Naive thymus-derived CD4-positive, alpha-beta T cell (primary cell): ENCODE results near the gene DDX17. TPM values are rescaled to one million over a fixed set of nuclear protein-coding genes. Genes with fewer than 3 reads are reported as not detected.
"Not testable (repeated sequence)": the region's sequence is repeated elsewhere in the genome, so short reads cannot be mapped to it uniquely, and the experiment has no call there.

Source experiments
- ATAC-seq: fragments of 150-1000 bp; cut with Tn5 transposase; 2 replicates; pipeline ENCODE4 v1.10.0; 2021; ENCODE audit warnings: mild to moderate bottlenecking, moderate library complexity
- CTCF ChIA-PET: fragments of 350-600 bp; sonication (Branson Sonifier 250); formaldehyde crosslinking; loops from one replicate; lab custom pipeline; 2021; ENCODE audit warnings: antibody characterized with exemption; lab: Charles Lee
- POLR2A ChIA-PET: fragments of 350-600 bp; sonication (Branson Sonifier 250); formaldehyde crosslinking; loops from one replicate; lab custom pipeline; 2021; ENCODE audit warnings: antibody characterized with exemption, inconsistent platforms; lab: Charles Lee
- DNase-seq, 9 donors: peaks; one replicate each; pipeline versions ENCODE4 v3.0.0 to v3.0.0-alpha.2; 2020 to 2022; ENCODE audit warnings: mixed read lengths in 1 of 9
- H3K27ac ChIP-seq: one replicate; pipeline ENCODE4 v1.7.0; 2013; ENCODE audit warnings: mild to moderate bottlenecking, low read depth, low read length, moderate library complexity
- H3K27me3 ChIP-seq, 2 donors: one replicate each; pipeline ENCODE4 v1.7.0; 2013; ENCODE audit warnings: low read length in 2 of 2, mild to moderate bottlenecking in 2 of 2, moderate library complexity in 2 of 2; ENCODE audit not compliant: control insufficient read depth in 2 of 2, insufficient read depth in 2 of 2
- H3K36me3 ChIP-seq, 3 experiments: 1 replicate in 2 of 3; 2 replicates in 1 of 3; pipeline ENCODE4 v1.7.0; 2013; ENCODE audit warnings: low read length in 3 of 3, mild to moderate bottlenecking in 3 of 3, moderate library complexity in 1 of 3; ENCODE audit not compliant: insufficient read depth in 3 of 3, control insufficient read depth in 2 of 3
- H3K4me1 ChIP-seq, 2 donors: one replicate each; pipeline ENCODE4 v1.7.0; 2013; ENCODE audit warnings: low read length in 2 of 2, mild to moderate bottlenecking in 2 of 2, moderate library complexity in 1 of 2; ENCODE audit not compliant: control insufficient read depth in 2 of 2, insufficient read depth in 2 of 2
- H3K4me3 ChIP-seq: 2 replicates; pipeline ENCODE4 v1.7.0; 2013; ENCODE audit warnings: mild to moderate bottlenecking, low read length
- H3K9me3 ChIP-seq, 3 experiments: 1 replicate in 2 of 3; 2 replicates in 1 of 3; pipeline ENCODE4 v1.7.0; 2013; ENCODE audit warnings: low read length in 3 of 3; ENCODE audit not compliant: control insufficient read depth in 2 of 3
- H3K27ac Mint-ChIP-seq, 9 donors: one replicate each; pipeline ENCODE4 v1.8.0; 2020 to 2022; ENCODE audit warnings: mixed read lengths in 9 of 9, mild to moderate bottlenecking in 8 of 9, moderate library complexity in 5 of 9, inconsistent platforms in 2 of 9
- H3K27me3 Mint-ChIP-seq, 5 donors: one replicate each; pipeline ENCODE4 v1.8.0; 2021 to 2022; ENCODE audit warnings: mixed read lengths in 5 of 5, mild to moderate bottlenecking in 1 of 5
- H3K36me3 Mint-ChIP-seq, 5 donors: one replicate each; pipeline ENCODE4 v1.8.0; 2020 to 2022; ENCODE audit warnings: mixed read lengths in 5 of 5, mild to moderate bottlenecking in 3 of 5, inconsistent platforms in 1 of 5
- H3K4me1 Mint-ChIP-seq, 7 donors: one replicate each; pipeline ENCODE4 v1.8.0; 2020 to 2022; ENCODE audit warnings: mixed read lengths in 7 of 7, mild to moderate bottlenecking in 3 of 7, inconsistent platforms in 1 of 7
- H3K4me3 Mint-ChIP-seq, 10 donors: one replicate each; pipeline ENCODE4 v1.8.0; 2020 to 2022; ENCODE audit warnings: mild to moderate bottlenecking in 10 of 10, mixed read lengths in 10 of 10, moderate library complexity in 6 of 10, inconsistent platforms in 2 of 10
- H3K9me3 Mint-ChIP-seq, 11 donors: one replicate each; pipeline ENCODE4 v1.8.0; 2020 to 2022; ENCODE audit warnings: mixed read lengths in 11 of 11, mild to moderate bottlenecking in 4 of 11, inconsistent platforms in 1 of 11, moderate library complexity in 1 of 11
- intact Hi-C, 2 donors: fragments of 100-400 bp; cut with micrococcal nuclease; formaldehyde crosslinking; loops; one replicate each; pipeline ENCODE4 v1.15.1; 2023
- polyA plus RNA-seq, 2 donors: library from polyadenylated mRNA; unstranded; fragments of 300-500 nt; fragmentation: Illumina TruSeq; gene quantifications; one replicate each; pipeline ENCODE4 v1.2.3, GENCODE V29; 2021
- total RNA-seq, 6 experiments: library from RNA in 5 of 6; stranded (reverse) in 5 of 6; gene quantifications; 1 replicate in 5 of 6; 2 replicates in 1 of 6; pipeline ENCODE4 v1.2.3 and lab custom pipeline; 2021 to 2026

DDX17 gene
- total and polyA plus RNA-seq, 7 experiments from 2014 or later: 37.7 to 1,097 (median 652) TPM

DNA sequence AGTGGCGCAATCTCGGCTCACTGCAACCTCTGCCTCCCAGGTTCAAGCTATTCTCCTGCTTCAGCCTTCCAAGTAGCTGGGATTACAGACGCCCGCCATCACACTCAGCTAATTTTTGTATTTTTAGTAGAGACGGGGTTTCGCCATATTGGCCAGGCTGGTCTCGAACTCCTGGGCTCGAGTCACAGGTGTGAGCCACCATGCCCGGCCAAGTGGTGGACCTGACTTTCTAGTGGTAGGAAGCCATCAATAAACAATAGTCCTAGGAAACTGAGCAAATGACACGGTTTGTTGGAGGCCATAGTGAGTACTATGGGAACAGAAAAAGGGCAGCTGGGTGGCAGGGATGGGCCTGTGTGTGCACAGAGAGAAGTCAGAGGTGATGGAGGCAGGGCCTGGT lies 35.9 kb downstream of the DDX17 start:
- H3K4me1 ChIP-seq, intact Hi-C loops, H3K36me3 Mint-ChIP-seq, H3K9me3 Mint-ChIP-seq, H3K27ac ChIP-seq, CTCF ChIA-PET, H3K4me3 ChIP-seq, H3K36me3 ChIP-seq, ATAC-seq, H3K9me3 ChIP-seq, H3K27ac Mint-ChIP-seq, DNase-seq, POLR2A ChIA-PET: not testable (repeated sequence)
- Mint-ChIP-seq H3K27me3 (peaks cover 9 to 30% (median 11%) of the 10 kb centered on the region in 5 donors), H3K4me1 (peaks cover 0 to 16% (median 9%) of the 10 kb centered on the region in 7 donors), H3K4me3 (peak overlapping the region in 2 of 10 donors; percentile 41 to 48)
- H3K27me3 ChIP-seq: peaks cover 0 to 11% of the 10 kb centered on the region in 2 donors

- H3K4me3 Mint-ChIP-seq: peak overlapping the region in 2 of 10 donors; percentile 10 to 34
- H3K36me3 Mint-ChIP-seq: no peaks in the 10 kb centered on the region
- ChIA-PET POLR2A (no interaction called here), CTCF (no interaction called here)
- Histone ChIP-seq H3K27me3 (peaks cover 0 to 11% of the 10 kb centered on the region in 2 donors), H3K9me3 (no peaks in the 10 kb centered on the region), H3K36me3 (no peaks in the 10 kb centered on the region), H3K4me1 (peaks cover 0 to 3% of the 10 kb centered on the region in 2 donors), H3K4me3 (no peak overlapping the region), H3K27ac (no peak overlapping the region)
- DNase-seq (no peak), ATAC-seq (no peak)
- H3K27ac Mint-ChIP-seq: peak overlapping the region in 1 of 9 donors; percentile 36
- peaks cover 0 to 15% (median 9%) of the 10 kb centered on the region in 7 donors for H3K4me1 Mint-ChIP-seq
- intact Hi-C loops: no loop called here
- no peaks in the 10 kb centered on the region for H3K9me3 Mint-ChIP-seq
- peaks cover 11 to 37% (median 14%) of the 10 kb centered on the region in 5 donors for H3K27me3 Mint-ChIP-seq
Observed at GRCh38 chr22:38469306-38469781, 36.8 kb downstream of the DDX17 start.

GRCh38 chr22:38468443-38469305 lies 37.4 kb downstream of the DDX17 start:
- no peaks in the 10 kb centered on the region for H3K36me3 Mint-ChIP-seq
- ChIA-PET CTCF (no interaction called here), POLR2A (no interaction called here)

GRCh38 chr22:38467904-38468442 lies 38.1 kb downstream of the DDX17 start, which contains the start of gene KDELR3:
Gene KDELR3, plus strand, starts transcription at chr22:38468096. Its CDS starts 138 bp downstream, at chr22:38468234.
- ATAC-seq: peak; percentile 77
- intact Hi-C loops: no loop called here
- POLR2A ChIA-PET: no interaction called here

More at GRCh38 chr22:38468443-38469305, 37.4 kb downstream of the DDX17 start:
- H3K27ac ChIP-seq: no peak overlapping the region
- peaks cover 0 to 15% (median 9%) of the 10 kb centered on the region in 7 donors for H3K4me1 Mint-ChIP-seq
- H3K36me3 ChIP-seq: no peaks in the 10 kb centered on the region
- H3K27me3 ChIP-seq: peaks cover 0 to 11% of the 10 kb centered on the region in 2 donors
- peaks cover 18 to 44% (median 21%) of the 10 kb centered on the region in 5 donors for H3K27me3 Mint-ChIP-seq
- no peaks in the 10 kb centered on the region for H3K9me3 ChIP-seq
- DNase-seq: no peak
- H3K27ac Mint-ChIP-seq: no peak overlapping the region
- intact Hi-C loops: no loop called here
- H3K4me3 ChIP-seq: peak overlapping the region; percentile 44
- H3K4me1 ChIP-seq: peaks cover 0 to 3% of the 10 kb centered on the region in 2 donors
- H3K4me3 Mint-ChIP-seq: peak overlapping the region; percentile 23 to 85 (median 63)
- no peaks in the 10 kb centered on the region for H3K9me3 Mint-ChIP-seq
- no peak for ATAC-seq

GRCh38 chr22:38467438-38467903 lies 38.6 kb downstream of the DDX17 start:
- intact Hi-C loops: no loop called here
- ATAC-seq: no peak
- Histone ChIP-seq H3K27me3 (peaks cover 0 to 11% of the 10 kb centered on the region in 2 donors), H3K27ac (no peak overlapping the region), H3K4me3 (peak overlapping the region; percentile 20), H3K9me3 (no peaks in the 10 kb centered on the region), H3K36me3 (no peaks in the 10 kb centered on the region), H3K4me1 (peaks cover 0 to 3% of the 10 kb centered on the region in 2 donors)
- Mint-ChIP-seq H3K4me1 (peaks cover 0 to 15% (median 11%) of the 10 kb centered on the region in 7 donors), H3K4me3 (peak overlapping the region; percentile 44 to 85 (median 68)), H3K36me3 (no peaks in the 10 kb centered on the region), H3K27me3 (peaks cover 25 to 55% (median 33%) of the 10 kb centered on the region in 5 donors), H3K27ac (peak overlapping the region in 1 of 9 donors; percentile 46), H3K9me3 (no peaks in the 10 kb centered on the region)
- no peak for DNase-seq
- POLR2A ChIA-PET: no interaction called here
- CTCF ChIA-PET: no interaction called here

More at GRCh38 chr22:38467904-38468442, 38.1 kb downstream of the DDX17 start, which contains the start of gene KDELR3:
- Mint-ChIP-seq H3K27me3 (peaks cover 25 to 51% (median 28%) of the 10 kb centered on the region in 5 donors), H3K27ac (peak within 1 kb of the TSS in 1 of 9 donors; percentile 46), H3K4me3 (peak within 1 kb of the TSS; percentile 51 to 85 (median 68)), H3K4me1 (peaks cover 0 to 15% (median 11%) of the 10 kb centered on the region in 7 donors), H3K36me3 (no peaks in the 10 kb centered on the region), H3K9me3 (no peaks in the 10 kb centered on the region)
- peaks cover 0 to 3% of the 10 kb centered on the region in 2 donors for H3K4me1 ChIP-seq
- peak within 1 kb of the TSS; percentile 44 for H3K4me3 ChIP-seq
- no peaks in the 10 kb centered on the region for H3K36me3 ChIP-seq
- no peaks in the 10 kb centered on the region for H3K9me3 ChIP-seq
- peaks cover 0 to 11% of the 10 kb centered on the region in 2 donors for H3K27me3 ChIP-seq
- no peak within 1 kb of the TSS for H3K27ac ChIP-seq
- CTCF ChIA-PET: no interaction called here
- DNase-seq: peak in 1 of 9 donors; percentile 83

DNA sequence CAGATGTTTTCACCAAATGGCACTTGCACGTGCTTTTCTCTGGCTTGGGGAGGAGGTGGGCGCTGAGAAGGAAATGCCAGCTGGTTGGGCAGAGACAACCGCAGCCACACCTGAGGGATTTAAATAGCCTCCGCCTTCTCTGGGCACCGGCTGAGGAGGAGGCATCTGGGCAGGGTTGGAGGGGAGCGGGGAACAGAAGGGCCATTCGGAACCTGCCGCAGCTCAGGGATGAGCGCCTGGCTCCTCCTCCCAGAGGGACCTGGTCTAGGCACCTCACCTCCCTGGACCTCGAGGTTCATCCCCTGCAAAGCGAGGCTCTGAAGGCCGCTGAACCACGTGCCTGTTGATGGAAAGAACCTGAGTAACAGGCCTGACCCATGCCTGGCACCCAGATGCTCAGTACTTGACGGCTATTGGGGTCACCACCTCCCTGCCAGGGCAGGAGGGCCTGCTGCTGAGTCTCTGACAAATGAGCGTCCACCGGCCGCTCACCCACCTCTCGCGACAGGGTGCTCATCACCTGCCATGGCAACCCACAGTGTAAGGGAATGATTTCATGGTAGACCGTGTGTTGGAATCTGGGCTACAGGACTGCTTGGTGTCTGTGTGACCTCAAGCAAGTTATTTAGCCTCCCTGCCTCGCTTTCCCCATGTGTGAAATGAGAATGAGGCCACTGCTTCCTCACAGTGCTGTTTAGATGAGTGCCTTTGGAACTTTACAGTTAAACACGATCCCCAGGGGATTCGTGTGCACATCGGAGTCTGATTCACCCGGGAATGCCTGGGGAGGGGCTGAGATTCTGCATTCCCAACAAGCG lies 40.2 kb downstream of the DDX17 start:
- Histone ChIP-seq H3K27ac (no peak overlapping the region), H3K27me3 (peaks cover 0 to 14% of the 10 kb centered on the region in 2 donors), H3K4me1 (peaks cover 0 to 10% of the 10 kb centered on the region in 2 donors), H3K9me3 (no peaks in the 10 kb centered on the region), H3K36me3 (no peaks in the 10 kb centered on the region), H3K4me3 (no peak overlapping the region)
- intact Hi-C loops: no loop called here
- DNase-seq: no peak
- ChIA-PET CTCF (no interaction called here), POLR2A (no interaction called here)
- Mint-ChIP-seq H3K4me1 (peaks cover 0 to 19% (median 16%) of the 10 kb centered on the region in 7 donors), H3K9me3 (no peaks in the 10 kb centered on the region), H3K27ac (no peak overlapping the region), H3K4me3 (peak overlapping the region in 1 of 10 donors; percentile 30), H3K36me3 (no peaks in the 10 kb centered on the region), H3K27me3 (peaks cover 25 to 70% (median 47%) of the 10 kb centered on the region in 5 donors)
- ATAC-seq: no peak
